ENCODE data around the gene IGIP. TPM values are rescaled to one million over a fixed set of nuclear protein-coding genes. Genes with fewer than 3 reads are reported as not detected.

The IGIP gene
- total and polyA plus RNA-seq, 2 of the 8 experiments (the other 6 are each of a cell fraction or from before 2014, with no cell fraction given) = 0.32 to 0.69 TPM

- TF ChIP-seq MAFK (IDR thresholded peaks at IDR 0.05; ENCODE audit: low read depth, low read length) (no peak), JUN (IDR thresholded peaks at IDR 0.05; ENCODE audit: low read depth, low read length) (no peak), GTF2F1 (IDR thresholded peaks at IDR 0.05; ENCODE audit: borderline replicate concordance, low read depth, low read length) (no peak), SRF (IDR thresholded peaks at IDR 0.05; ENCODE audit: low read depth, low read length) (no peak), EZH2 (IDR thresholded peaks at IDR 0.05; ENCODE audit: low read depth, low read length, severe bottlenecking) (no peak), KDM1A (IDR thresholded peaks at IDR 0.05; ENCODE audit: borderline replicate concordance, low read length) (no peak), KDM5A (IDR thresholded peaks at IDR 0.05; ENCODE audit: low read length) (no peak)
Measured at GRCh38 chr5:140166911-140167310, 41.2 kb downstream of the IGIP start (continued).

Measured in H1 (cell line).